ENCODE data around the gene STX1B.

DNA sequence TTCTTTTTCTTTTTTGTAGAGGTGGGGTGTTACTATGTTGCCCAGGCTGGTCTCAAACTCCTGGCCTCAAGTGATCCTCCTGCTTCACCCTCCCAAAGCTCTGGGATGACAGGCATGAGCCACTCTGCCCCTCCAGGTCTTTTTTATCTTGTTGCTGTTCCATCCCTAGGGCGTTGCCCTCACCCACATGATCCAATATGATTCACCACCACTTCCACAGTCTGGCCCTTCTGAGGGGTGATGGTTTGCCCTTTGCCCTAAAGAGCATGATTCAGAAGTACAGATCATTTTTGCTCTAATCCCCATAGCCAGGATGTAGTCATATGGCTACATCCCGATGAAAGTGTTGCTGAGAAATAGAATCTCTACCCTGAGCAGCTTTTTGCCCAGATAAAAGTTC is 41.7 kb upstream of the STX1B start:
- TF ChIP-seq, protein P1, sequence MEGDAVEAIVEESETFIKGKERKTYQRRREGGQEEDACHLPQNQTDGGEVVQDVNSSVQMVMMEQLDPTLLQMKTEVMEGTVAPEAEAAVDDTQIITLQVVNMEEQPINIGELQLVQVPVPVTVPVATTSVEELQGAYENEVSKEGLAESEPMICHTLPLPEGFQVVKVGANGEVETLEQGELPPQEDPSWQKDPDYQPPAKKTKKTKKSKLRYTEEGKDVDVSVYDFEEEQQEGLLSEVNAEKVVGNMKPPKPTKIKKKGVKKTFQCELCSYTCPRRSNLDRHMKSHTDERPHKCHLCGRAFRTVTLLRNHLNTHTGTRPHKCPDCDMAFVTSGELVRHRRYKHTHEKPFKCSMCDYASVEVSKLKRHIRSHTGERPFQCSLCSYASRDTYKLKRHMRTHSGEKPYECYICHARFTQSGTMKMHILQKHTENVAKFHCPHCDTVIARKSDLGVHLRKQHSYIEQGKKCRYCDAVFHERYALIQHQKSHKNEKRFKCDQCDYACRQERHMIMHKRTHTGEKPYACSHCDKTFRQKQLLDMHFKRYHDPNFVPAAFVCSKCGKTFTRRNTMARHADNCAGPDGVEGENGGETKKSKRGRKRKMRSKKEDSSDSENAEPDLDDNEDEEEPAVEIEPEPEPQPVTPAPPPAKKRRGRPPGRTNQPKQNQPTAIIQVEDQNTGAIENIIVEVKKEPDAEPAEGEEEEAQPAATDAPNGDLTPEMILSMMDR (IDR thresholded peaks at IDR 0.05): no peak
- no peak for TF ChIP-seq POLR2A (IDR thresholded peaks at IDR 0.05)

All from breast epithelium (tissue), 3 donors.